Hair follicular keratinocyte (primary cell): ENCODE data around the gene BCLAF3. TPM values are rescaled to one million over a fixed set of nuclear protein-coding genes. Genes with fewer than 3 reads are reported as not detected.

Experiments
- total RNA-seq: library from RNA; depleted of rRNA; stranded (reverse); fragments of >200 nt; gene quantifications from 2 replicates; pipeline ENCODE4 v1.2.3, GENCODE V29; 2015

Gene BCLAF3
- 1.5 and 2.1 TPM in 2 replicates for total RNA-seq

DNA sequence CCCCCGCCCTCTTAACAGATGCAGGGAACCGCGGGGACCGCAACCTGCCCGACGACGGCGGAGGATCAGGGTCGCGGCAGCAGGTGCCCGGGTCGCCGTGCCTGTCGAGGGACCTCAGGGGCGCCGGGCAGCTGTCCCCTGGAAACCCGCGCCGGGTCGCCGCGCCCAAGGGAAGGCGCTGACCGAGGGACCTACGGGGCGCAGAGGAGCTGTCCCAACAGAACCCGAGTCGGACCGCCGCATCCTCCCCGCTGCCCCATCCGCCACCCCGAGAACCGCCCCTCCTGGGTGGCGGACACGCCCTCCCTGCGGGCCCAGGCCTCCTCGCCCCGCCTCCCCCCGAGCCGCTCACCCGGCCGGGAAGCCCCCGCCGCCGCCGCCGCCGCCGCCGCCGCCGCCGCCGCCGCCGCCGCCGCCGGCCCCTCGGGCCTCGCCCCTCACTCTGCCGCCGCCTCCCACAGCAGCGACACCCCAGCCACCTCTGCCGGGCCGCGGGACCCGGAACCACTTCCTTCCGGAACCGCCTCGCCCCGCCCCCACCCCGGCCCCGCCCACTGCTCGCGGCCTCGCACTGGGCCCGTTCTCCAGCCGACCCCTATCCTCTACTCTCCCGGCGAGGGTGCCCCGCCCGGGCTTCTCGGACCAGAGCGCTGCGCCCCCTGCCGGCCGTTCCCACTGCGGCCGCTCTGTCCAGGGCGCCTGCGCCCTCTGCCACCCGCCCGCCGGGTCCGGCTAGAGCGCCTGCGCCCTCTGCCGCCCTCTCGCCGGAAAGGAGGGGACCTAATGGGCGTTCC, at the start of gene BCLAF3:
Gene BCLAF3, minus strand, starts transcription at position 506 of the 794 bp plus-strand sequence. CDS start 20,797 bp downstream, outside the sequence.

Other genes with a start within 250 kb of the BCLAF3 start
- gene SH3KBP1, start 103.5 kb downstream of the BCLAF3 start, total RNA-seq: 8.8 and 22.6 TPM in 2 replicates
- 0.62 and 1.1 TPM in 2 replicates for gene MAP7D2, start 125.8 kb upstream of the BCLAF3 start, total RNA-seq
- gene EIF1AX, start 150.8 kb upstream of the BCLAF3 start, total RNA-seq: 33.4 and 52.6 TPM in 2 replicates